GM10266 (cell line): ENCODE results near the gene CYP24A1.
A peak's percentile ranks its signal among the peaks of the same experiment; 100 is the strongest.

Experiments
- DNase-seq: peaks from one replicate; pipeline ENCODE4 v3.0.0; 2012; ENCODE audit errors: extremely low spot score
- CTCF ChIP-seq: IDR thresholded peaks from 2 replicates; pipeline ENCODE4 v1.5.1; 2012; ENCODE audit warnings: mild to moderate bottlenecking, low read depth; ENCODE audit not compliant: control insufficient read depth, insufficient read depth; ENCODE audit errors: missing control alignments

Gene CYP24A1

GRCh38 chr20:54208548-54209176 is 34.9 kb upstream of the CYP24A1 start:
- TF ChIP-seq CTCF = no peak
- peak; percentile 29 for DNase-seq

GRCh38 chr20:54207743-54208547 is 34.2 kb upstream of the CYP24A1 start, which contains the start of gene PFDN4:
Gene PFDN4, plus strand, starts transcription at chr20:54208087. Its CDS starts 14 bp downstream, at chr20:54208101.
- peak; percentile 93 for DNase-seq
- peak; percentile 97 for TF ChIP-seq CTCF

GRCh38 chr20:54207053-54207742 is 33.4 kb upstream of the CYP24A1 start:
- TF ChIP-seq CTCF = no peak
- no peak for DNase-seq

- DNase-seq = no peak
- TF ChIP-seq CTCF = no peak
These were observed 31.7 kb upstream of the CYP24A1 start for GRCh38 chr20:54205450-54205849.

- DNase-seq = no peak
- no peak for TF ChIP-seq CTCF
These were observed 30.7 kb upstream of the CYP24A1 start for GRCh38 chr20:54204481-54204880.

- TF ChIP-seq CTCF = no peak
These were observed 30.3 kb upstream of the CYP24A1 start for GRCh38 chr20:54204063-54204462.

GRCh38 chr20:54203281-54203680 is 29.5 kb upstream of the CYP24A1 start:
- DNase-seq = no peak
- TF ChIP-seq CTCF = no peak

More at GRCh38 chr20:54204063-54204462, 30.3 kb upstream of the CYP24A1 start:
- DNase-seq = no peak
